Iris pigment epithelial cell (primary cell): Measurements from ENCODE around the gene SYNJ2.

Source experiments
- DNase-seq: peaks from one replicate; pipeline ENCODE4 v3.0.0-alpha.2; 2011; ENCODE audit warnings: low read depth

Gene SYNJ2

DNA sequence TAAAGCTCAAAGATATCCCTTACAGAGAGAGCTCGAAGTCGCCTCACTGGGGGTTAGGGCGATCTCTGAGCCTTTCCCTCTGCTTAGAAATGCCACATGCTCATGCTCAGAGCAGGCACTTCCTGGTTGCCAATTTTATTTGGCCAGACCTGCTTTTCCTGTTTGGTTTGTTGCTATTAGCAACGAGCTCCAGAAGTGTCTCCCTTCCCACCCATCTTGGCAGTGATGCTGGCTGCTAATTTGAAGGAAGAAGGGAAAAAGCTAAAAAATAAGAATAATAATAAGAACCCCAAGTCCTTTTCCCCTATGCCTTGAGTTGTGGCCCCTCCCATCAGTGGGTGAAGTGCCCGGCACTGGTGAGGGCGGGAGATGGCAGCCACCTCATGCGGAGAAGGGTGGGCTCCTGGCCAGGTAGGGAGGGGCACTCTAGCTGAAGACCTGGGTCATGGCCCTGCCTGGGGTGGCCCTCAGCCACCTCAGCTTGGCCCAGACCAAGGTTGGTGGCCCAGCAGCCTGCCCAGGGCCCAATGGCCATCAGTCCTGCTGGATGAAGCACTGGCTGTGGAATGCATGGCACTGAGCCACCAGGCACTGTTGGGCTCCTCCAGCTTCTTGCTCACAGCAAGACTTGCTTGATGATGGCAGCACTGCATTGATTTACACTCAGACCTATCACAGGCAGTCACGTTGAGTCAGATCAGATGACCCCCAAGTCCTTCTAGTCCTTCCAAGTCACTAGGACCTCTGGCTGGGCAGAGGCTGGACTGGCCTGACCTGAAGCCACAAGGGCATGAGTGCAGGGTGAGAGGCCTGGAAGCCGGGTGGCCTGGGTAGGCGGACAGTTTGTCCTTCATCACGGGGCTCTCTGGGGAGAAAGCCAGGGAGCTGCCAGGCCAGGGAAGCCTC lies 79.0 kb downstream of the SYNJ2 start:
- DNase-seq, result peak; percentile 89

DNA sequence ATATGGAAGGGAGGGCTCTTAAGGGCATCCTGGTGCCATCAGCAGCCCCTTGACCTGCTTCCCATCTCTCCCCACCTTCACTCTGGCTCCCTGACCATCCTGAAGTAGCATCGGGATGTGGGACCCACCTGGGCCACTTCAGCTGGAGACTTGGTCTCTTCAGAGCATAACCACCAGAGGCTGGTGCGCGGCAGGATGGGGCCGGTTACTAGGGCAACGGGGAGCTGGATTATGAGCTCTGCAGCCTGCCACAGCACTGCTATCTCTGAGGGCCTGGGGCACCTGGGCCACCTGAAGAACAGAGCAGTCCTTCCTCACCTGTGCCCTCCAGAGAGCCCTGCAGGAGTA lies 79.7 kb downstream of the SYNJ2 start:
- no peak for DNase-seq

DNA sequence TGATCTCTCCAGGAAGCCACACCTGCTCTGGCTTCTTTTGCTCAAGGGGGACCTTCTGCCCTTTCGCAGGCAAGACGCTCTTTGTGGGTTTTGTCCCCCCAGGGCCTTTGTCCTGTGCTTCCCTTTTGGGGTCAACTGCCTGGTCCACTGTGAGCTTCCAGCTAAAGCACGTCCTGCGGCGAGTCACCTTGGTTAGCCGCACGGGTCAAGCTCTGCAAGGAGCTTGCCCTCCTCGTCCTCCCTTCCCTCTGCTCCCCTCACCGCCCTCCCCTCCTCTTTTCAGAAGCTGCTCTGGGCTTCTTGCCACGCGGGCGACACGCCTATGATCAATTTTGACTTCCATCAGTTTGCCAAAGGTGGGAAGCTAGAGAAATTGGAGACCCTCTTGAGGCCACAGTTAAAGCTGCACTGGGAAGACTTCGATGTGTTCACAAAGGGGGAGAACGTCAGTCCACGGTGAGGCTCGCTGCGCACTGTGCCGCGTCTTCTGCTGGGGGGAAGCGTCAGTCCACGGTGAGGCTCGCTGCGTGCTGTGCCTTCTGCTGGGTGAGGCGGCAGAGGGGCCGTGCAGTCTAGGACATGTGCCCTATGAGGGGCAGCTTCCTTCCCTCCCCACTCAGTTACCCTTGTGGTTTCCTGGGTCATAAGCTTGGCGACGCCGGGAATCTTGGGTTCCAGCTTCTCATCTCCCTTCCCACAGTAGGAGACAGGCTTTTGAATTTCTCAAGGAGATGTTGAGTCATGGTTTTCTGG lies 80.2 kb downstream of the SYNJ2 start:
- peak; percentile 64 for DNase-seq

DNA sequence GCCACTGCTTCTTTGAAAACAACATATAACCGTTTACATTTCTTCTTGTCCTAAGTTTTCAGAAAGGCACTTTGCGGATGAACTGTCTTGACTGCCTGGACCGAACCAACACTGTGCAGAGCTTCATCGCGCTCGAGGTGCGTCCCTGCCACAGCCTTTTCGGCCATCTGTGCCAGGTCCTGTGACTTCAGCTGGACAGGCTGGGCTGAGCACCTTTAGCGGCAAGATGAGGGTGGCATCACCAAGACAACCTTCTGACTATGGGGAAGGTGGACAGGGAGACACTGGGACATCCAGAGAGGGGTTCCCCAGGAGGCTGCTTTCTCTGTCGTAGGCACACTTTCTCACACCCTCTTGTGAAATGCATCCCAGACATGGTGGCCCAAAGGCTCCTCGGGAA lies 82.1 kb downstream of the SYNJ2 start:
- no peak for DNase-seq

DNA sequence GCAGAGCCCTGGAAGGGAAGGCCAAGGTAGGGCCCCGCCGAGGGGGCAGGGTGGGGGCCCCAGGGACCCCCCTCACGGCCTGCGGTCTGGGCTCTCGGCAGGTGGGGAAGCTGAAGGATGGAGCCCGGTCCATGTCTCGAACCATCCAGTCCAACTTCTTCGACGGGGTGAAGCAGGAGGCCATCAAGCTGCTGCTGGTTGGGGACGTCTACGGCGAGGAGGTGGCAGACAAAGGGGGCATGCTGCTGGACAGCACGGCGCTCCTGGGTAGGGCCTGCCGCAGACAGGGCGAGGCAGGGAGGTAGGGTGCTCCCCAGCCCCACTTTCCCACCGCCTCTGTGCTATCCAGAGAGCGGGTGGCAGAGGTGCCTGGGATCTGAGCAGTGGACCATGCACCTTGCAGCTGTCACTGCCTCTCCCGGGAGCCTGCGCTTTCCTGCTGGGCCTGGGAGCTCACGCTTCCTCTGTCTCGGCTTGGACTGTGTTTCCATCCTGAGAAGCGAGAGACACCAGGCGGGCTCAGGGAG lies 83.1 kb downstream of the SYNJ2 start:
- DNase-seq, result no peak

DNA sequence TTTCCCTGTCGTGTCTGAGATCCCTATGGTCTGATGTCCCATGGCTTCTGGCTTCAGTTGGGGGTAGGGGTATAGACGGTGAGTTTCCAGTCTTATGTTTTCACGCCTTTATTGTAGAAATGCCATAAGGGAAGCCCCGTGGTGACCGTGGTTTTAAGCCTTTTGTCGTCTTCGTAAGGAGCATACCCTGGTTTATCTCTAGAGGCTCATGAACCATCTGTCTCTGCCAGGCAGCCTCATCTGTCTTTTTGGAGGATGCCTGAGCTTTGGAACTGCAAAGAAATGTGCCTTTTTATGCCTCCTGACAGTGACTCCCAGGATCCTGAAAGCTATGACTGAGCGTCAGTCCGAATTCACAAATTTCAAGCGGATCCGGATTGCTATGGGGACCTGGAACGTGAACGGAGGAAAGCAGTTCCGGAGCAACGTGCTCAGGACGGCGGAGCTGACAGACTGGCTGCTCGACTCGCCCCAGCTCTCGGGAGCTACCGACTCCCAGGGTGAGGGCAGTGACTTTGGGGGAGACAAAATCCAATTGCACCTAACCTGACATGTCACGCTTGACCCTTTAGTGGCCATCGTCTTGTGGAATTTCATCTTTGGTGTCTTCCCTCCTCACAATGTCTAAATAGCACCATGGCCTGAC lies 84.6 kb downstream of the SYNJ2 start:
- no peak for DNase-seq

DNA sequence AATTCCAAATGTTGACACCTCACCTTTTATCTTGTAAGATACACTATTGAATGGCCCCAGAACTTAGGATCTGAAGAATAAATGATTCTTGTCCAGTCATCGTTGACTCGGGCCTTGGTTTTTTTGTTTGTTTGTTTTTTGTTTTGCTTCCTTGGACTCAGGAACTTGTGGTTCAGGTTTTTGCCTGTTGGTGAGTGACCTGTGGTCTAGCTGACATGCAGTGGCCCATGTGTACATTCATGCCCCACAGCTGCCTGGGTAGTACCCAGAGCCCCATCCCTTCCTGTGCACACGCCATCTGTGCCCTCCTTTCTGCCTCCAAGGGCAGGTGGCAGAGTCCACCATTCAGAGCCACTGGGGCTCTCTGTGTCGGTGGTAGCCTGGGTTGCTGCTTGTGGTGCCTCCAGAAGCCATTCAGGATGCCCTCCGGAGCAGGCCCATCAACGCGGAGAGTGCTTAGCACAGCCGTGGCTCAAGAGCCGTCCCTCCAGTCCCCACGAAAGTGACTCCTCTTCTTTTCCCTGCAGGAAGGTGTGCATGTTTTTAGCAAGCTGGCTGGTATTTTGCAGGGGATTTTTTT lies 85.9 kb downstream of the SYNJ2 start:
- DNase-seq, result no peak

DNA sequence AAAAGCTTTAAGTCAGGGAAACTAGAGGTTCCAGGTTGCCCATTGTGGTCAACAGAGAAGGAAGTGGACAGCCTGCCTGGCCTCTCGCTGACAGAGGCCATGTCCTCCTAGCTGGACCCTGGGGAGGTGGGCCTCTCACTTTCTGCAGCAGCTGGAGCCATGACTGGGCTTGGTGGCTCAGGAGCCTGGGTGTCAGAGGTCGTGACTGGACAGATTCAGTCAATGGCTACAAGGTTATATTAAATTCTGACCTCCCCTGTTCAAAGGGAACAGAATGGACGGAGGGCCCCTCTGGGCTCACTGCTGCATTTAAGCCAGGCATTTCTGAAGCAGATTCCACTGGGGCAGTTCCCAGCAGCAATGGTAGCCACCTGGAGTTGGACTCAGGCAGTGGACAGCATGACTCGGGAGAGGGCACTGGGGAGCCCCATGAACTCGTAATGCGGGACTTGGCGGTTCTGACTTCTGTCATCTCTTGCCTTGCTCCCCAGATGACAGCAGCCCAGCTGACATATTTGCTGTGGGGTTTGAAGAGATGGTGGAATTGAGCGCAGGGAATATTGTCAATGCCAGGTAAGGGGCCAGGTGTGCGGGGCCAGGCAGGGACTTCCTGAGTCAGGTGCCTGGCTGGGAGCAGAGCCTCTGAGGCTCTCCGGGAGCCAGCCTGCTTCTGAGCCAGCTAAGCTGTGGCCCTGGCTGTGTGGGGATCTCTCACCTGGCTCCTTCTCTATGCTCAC lies 86.7 kb downstream of the SYNJ2 start:
- no peak for DNase-seq

DNA sequence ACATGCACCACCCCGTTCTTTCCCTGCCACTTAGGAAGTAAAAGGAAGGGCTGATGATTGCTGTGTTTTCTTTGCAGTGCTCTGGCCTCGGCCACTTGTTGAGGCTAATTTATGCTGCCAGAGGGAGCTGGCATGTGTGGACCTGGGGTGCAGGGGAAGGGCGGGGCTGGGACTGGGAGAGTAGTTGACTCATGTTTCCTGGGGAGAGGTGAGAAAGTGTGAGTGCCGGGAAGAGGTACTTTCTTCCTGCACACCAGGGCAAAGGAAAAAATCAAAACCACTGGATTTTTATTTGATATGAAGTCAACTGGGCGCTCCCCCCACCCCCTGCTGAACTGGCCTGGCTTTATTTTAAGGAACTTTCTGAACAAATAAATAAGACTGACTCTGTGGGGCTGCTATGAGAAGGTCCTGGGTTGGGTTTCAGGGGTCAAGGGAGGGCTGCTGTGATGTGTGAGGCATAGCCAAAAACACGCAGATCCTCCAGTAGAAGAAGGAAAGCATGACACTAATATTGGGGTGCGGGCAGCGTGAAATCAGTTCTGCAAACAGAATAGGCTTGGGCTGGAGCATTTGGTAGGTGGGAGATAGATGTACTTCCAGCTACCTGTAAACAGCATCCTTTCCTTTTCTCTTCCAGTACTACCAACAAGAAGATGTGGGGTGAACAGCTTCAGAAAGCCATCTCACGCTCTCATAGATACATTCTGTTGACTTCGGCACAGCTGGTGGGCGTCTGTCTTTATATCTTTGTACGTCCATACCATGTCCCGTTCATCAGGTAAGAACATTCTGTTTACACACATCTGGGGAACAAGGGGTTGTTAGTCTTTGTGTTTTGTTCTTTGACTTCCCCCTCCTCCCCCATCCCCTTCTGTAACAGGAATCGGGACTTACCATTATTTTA lies 87.5 kb downstream of the SYNJ2 start:
- DNase-seq, result peak; percentile 63

DNA sequence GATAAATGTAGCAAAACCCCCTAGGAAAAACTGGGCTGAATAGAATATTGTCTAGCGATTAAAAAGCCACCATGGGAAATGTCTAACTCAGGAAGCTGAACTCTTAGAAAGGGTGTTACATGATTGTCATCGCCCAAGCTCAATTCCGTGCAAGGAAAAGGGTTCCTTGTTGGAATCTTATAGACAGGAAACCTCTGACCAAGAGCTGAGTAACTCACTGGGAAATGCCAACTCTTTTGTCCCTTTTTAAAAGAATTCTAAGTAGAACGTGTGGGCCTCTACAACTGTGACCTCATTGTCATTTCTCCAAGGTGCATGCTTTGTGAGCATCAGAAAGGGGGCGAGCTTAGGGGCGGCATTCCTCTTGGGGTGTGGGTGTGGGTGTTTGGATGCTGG lies 88.1 kb downstream of the SYNJ2 start:
- DNase-seq, result peak; percentile 24

DNA sequence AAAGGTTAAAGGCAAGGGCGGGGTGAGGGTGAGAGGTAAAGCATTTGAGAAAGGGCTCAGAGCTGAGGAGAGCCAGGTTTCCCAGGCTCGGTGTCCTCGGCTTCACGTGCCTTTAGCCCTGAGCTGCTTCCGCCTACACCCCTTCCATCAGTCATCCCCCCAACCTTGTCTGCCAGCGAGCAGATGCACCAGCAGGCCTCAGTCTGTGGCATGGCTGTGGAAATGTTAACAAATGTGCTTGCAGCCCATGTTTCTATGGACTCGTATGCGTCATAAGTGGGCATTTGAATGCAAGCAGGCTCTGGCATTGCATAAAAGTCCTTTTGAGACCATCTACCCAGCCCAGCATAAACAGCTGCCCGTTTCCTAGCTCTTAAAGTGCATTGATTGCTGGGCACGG lies 88.8 kb downstream of the SYNJ2 start:
- DNase-seq, result no peak

DNA sequence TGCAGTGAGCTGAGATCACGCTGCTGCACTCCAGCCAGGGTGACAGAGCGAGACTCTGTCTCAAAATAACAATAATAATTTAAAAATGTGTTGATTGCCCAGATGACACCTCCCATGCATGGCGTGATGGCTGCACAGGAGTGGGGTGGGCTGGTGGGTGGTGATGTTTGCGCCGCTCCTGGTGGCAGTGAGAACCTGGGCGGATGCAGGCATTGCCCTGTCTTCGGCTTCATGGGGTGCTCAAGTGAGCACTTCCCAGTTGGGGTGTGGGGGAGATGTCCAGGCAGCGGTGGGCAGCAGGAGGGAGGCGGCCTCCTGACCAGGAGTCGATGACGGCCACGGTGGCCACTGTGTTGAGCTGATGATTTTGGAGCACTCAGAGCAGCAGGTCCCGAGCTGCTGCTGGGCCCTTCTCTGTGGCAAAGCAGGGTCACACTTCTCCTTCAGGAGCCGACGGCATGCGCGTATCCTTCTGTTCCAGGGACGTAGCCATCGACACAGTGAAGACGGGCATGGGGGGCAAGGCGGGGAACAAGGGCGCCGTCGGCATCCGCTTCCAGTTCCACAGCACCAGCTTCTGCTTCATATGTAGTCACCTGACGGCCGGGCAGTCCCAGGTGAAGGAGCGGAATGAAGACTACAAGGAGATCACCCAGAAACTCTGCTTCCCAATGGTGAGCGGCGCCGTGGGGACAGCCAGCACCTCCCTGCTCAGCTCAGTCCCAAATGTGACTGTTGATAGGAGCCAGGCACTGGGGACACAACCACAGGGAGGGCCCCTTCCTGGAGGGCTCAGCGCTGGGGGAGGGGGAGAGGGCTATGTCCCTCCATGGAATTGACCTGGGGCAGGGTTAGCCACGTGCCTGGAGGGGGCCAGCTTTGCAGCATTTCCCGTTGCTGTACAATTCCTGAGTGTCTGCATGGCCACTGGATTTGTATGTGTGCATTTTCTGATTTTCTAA lies 89.7 kb downstream of the SYNJ2 start:
- no peak for DNase-seq

DNA sequence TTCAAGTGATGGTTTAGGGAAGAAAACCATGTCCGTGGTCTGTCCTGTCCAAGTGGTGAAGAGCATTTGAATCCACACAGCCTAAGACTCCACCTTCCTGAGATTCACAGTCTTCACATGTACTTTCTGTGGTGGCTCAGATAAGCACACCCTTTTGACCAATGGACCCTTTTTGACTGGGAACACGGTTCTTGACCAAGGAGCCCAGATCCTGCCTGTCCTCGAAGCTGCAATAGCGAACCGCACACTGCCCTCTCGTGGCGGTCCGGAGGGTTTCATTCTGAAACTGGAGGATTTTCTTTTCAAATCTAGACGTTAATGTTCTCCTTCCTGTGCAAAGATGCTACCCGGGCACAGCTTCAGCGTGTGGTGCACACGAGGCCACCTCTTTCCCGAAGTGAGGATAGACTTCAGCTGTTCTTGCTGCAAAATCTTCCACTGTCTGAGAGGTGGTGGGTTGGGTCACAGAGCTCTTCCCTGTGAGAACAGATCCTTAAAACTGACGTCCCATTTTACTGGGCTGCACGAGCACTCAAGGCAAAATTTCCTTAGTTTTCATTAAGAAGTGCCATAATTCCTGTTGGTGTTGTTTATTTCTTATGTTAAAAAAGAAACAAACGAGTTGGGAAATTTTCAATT lies 90.5 kb downstream of the SYNJ2 start:
- DNase-seq, result peak; percentile 66

DNA sequence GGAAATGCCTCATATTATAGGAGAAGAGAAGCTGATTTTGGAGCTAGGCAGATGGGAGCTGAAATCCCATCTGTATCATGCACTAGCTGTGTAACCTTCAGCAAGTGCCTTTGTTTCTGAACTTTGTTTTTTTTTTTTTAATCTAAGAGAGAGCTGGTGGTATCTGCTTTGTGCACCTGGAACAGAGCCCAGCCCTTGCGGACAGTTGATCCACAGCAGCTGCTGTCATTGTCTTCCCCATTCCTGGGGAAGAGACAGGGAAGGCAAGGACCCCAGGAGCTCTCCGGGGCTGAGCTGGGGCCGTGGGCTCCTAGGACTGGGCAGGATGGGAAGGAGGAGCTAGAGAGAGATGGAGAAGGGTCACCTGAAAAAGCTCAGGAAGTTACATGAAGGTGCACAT lies 92.1 kb downstream of the SYNJ2 start:
- no peak for DNase-seq

DNA sequence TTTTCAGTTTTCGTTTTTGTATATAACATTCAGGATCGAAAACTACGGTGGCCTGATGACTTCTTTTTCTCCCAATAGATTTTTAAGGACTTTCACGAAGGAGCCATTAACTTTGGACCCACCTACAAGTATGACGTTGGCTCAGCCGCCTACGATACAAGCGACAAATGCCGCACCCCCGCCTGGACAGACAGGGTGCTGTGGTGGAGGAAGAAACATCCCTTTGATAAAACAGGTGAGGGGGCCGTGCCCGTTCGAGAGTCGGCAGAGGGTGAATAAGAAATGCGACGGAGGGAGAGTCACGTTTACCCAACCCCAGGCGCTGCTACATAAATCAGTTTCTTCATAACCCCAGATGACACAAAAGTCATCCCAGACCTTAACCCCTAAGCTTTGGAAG lies 94.9 kb downstream of the SYNJ2 start:
- DNase-seq, result no peak

DNA sequence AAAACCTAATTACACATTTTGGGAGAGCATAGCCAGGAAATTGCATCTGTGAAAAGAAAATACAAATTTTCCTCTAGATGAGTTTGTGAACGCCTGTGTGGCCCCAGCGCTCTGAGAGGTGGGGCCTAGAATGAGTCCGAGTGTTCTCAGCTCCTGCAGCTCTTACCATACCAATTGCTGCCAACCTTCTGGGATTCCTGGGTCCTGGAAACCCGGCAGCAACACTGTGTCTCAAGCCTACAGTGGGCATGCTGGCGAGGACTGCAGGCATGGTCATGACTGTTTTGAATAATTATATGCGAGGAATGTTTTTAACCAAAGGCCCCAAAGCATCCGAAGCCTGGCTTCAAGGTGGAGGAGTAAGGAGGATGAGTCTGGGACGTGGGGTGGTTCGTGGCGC lies 96.0 kb downstream of the SYNJ2 start:
- DNase-seq, result no peak

DNA sequence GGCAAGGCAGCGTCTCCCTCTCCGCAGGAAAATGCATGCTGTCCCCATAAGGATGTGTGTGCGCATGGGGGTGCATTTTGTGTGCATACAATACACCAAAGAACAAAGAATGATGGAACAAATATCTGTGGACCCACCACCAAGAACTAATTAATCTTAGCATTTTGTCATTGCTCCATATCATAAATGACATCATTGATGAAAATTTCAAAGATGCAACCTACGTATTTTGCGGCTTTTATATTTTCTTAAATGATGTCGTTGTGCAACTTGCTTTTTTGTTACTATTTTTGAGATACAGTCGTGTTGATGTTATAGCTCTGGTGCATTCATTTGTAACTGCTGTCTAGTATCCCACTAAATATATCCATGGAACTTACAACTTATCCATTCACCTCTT lies 96.7 kb downstream of the SYNJ2 start:
- DNase-seq, result no peak

DNA sequence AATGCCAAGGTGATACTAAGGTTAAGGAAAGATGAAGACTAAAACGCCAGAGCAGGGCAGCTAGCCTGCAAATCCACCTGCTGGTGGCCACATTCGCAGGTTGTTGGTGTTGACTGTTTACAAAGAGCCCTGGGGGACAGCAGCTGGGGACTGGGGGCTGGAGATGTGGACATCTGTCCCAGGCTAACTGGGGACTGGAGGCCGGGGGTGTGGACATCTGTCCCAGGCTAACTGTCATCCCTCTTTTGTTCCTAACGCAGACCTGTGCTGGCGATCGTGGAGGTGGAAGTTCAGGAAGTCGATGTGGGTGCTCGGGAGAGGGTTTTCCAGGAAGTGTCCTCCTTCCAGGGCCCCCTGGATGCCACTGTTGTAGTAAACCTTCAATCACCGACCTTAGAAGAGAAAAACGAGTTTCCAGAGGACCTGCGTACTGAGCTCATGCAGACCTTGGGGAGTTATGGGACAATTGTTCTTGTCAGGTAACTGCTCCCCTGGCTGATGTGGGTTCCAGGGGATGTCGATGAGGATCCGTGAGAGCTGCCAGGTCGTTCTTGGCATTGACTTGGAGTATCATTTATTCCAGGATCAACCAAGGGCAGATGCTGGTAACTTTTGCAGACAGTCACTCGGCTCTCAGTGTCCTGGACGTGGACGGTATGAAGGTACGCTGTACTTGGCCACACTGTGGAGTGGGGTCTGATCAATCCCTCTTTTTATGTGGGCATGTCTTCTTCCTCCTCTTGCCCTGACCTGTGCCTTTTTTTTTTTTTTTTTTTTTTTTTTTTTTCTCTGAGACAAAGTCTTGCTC lies 99.4 kb downstream of the SYNJ2 start:
- DNase-seq, result no peak
